H1 (cell line): ENCODE measurements around the gene DEGS2. TPM values are rescaled to one million over a fixed set of nuclear protein-coding genes. Genes with fewer than 3 reads are reported as not detected.

Experiments
- CBX5 ChIP-seq: fragments of 300-800, 300-1000 bp; sonication (generic); IDR thresholded peaks from 2 replicates; pipeline ENCODE4 v1.7.1; 2016; ENCODE audit warnings: antibody characterized with exemption, low read length, low read depth
- CREB1 ChIP-seq: IDR thresholded peaks from 2 replicates; pipeline ENCODE4 v1.6.1; 2012; ENCODE audit warnings: inconsistent platforms
- POLR2A ChIP-seq, 2 experiments: IDR thresholded peaks; 1 replicate in 1 of 2; 2 replicates in 1 of 2; pipeline ENCODE4 v1.6.1; 2011; ENCODE audit warnings: low read depth in 2 of 2, low read length in 2 of 2, mild to moderate bottlenecking in 2 of 2; ENCODE audit errors: control extremely low read depth in 1 of 2
- SIRT6 ChIP-seq: IDR thresholded peaks from one replicate; pipeline ENCODE4 v1.7.1; 2012; ENCODE audit warnings: low read length, inconsistent platforms
- SP4 ChIP-seq: IDR thresholded peaks from 2 replicates; pipeline ENCODE4 v1.6.1; 2012; ENCODE audit warnings: low read length, inconsistent platforms
- ZNF274 ChIP-seq: IDR thresholded peaks from 2 replicates; pipeline ENCODE4 v1.7.0; 2012; ENCODE audit warnings: low read length, borderline replicate concordance; ENCODE audit errors: extremely low read depth
- polyA plus RNA-seq, 7 experiments: library from polyadenylated mRNA; depleted of rRNA in 3 of 7; stranded (reverse) in 5 of 7; unstranded in 2 of 7; fragments of >200 nt in 5 of 7; fragments of 200-250 nt in 2 of 7; gene quantifications; 1 replicate in 5 of 7; 2 replicates in 1 of 7; 4 replicates in 1 of 7; pipeline versions ENCODE4 v1.2.1 to v1.2.3, GENCODE V29; 2011 to 2013; ENCODE audit warnings: missing spikeins in 2 of 7, mixed read lengths in 2 of 7
- total RNA-seq: library from RNA; stranded (reverse); fragmentation: NEBNext Ultra II Directional; extraction: Animal tissue kit (Norgen Biotek cat#: 25700); gene quantifications from 2 replicates; pipeline ENCODE4 v1.2.1, GENCODE V29; 2021
- TF ChIP-seq, protein P1 (sequence below): fragments of 300-600 bp; sonication (generic); IDR thresholded peaks from 2 replicates; pipeline ENCODE4 v1.7.1; 2012; ENCODE audit warnings: low read length, moderate library complexity, mild to moderate bottlenecking, inconsistent platforms; ENCODE audit not compliant: insufficient replicate concordance

The DEGS2 gene
- total and polyA plus RNA-seq, 2 of the 8 experiments (the other 6 are each of a cell fraction or from before 2014, with no cell fraction given): 0.61 to 0.82 TPM

DNA sequence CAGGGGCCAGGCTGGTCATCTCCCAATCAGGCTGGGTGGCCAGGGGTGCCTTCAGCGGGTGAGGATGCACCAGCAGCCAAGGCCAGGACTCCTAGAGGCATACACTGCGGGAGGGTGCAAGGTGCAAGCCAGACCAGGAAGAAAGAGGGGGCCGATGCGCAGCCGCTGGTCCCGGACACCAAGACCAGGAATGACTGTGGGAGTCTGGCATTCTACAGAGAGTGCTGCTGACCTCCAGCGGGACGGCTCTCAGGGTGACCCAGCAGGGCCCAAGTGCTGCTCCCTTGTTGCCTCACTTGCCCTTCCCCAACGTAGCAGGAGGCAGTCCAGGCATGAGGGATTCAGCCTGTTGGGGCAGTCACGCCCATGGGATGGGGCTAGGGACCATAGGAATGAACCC is 35.8 kb downstream of the DEGS2 start (continued):
- TF ChIP-seq, protein P1, sequence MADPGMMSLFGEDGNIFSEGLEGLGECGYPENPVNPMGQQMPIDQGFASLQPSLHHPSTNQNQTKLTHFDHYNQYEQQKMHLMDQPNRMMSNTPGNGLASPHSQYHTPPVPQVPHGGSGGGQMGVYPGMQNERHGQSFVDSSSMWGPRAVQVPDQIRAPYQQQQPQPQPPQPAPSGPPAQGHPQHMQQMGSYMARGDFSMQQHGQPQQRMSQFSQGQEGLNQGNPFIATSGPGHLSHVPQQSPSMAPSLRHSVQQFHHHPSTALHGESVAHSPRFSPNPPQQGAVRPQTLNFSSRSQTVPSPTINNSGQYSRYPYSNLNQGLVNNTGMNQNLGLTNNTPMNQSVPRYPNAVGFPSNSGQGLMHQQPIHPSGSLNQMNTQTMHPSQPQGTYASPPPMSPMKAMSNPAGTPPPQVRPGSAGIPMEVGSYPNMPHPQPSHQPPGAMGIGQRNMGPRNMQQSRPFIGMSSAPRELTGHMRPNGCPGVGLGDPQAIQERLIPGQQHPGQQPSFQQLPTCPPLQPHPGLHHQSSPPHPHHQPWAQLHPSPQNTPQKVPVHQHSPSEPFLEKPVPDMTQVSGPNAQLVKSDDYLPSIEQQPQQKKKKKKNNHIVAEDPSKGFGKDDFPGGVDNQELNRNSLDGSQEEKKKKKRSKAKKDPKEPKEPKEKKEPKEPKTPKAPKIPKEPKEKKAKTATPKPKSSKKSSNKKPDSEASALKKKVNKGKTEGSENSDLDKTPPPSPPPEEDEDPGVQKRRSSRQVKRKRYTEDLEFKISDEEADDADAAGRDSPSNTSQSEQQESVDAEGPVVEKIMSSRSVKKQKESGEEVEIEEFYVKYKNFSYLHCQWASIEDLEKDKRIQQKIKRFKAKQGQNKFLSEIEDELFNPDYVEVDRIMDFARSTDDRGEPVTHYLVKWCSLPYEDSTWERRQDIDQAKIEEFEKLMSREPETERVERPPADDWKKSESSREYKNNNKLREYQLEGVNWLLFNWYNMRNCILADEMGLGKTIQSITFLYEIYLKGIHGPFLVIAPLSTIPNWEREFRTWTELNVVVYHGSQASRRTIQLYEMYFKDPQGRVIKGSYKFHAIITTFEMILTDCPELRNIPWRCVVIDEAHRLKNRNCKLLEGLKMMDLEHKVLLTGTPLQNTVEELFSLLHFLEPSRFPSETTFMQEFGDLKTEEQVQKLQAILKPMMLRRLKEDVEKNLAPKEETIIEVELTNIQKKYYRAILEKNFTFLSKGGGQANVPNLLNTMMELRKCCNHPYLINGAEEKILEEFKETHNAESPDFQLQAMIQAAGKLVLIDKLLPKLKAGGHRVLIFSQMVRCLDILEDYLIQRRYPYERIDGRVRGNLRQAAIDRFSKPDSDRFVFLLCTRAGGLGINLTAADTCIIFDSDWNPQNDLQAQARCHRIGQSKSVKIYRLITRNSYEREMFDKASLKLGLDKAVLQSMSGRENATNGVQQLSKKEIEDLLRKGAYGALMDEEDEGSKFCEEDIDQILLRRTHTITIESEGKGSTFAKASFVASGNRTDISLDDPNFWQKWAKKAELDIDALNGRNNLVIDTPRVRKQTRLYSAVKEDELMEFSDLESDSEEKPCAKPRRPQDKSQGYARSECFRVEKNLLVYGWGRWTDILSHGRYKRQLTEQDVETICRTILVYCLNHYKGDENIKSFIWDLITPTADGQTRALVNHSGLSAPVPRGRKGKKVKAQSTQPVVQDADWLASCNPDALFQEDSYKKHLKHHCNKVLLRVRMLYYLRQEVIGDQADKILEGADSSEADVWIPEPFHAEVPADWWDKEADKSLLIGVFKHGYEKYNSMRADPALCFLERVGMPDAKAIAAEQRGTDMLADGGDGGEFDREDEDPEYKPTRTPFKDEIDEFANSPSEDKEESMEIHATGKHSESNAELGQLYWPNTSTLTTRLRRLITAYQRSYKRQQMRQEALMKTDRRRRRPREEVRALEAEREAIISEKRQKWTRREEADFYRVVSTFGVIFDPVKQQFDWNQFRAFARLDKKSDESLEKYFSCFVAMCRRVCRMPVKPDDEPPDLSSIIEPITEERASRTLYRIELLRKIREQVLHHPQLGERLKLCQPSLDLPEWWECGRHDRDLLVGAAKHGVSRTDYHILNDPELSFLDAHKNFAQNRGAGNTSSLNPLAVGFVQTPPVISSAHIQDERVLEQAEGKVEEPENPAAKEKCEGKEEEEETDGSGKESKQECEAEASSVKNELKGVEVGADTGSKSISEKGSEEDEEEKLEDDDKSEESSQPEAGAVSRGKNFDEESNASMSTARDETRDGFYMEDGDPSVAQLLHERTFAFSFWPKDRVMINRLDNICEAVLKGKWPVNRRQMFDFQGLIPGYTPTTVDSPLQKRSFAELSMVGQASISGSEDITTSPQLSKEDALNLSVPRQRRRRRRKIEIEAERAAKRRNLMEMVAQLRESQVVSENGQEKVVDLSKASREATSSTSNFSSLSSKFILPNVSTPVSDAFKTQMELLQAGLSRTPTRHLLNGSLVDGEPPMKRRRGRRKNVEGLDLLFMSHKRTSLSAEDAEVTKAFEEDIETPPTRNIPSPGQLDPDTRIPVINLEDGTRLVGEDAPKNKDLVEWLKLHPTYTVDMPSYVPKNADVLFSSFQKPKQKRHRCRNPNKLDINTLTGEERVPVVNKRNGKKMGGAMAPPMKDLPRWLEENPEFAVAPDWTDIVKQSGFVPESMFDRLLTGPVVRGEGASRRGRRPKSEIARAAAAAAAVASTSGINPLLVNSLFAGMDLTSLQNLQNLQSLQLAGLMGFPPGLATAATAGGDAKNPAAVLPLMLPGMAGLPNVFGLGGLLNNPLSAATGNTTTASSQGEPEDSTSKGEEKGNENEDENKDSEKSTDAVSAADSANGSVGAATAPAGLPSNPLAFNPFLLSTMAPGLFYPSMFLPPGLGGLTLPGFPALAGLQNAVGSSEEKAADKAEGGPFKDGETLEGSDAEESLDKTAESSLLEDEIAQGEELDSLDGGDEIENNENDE: no peak
- no peak for TF ChIP-seq CBX5
- no peak for TF ChIP-seq SP4
- no peak for TF ChIP-seq SIRT6
- TF ChIP-seq CREB1: no peak
- TF ChIP-seq ZNF274: no peak
- TF ChIP-seq POLR2A (IDR thresholded peaks at IDR 0.05; ENCODE audit: control extremely low read depth in 1 of 2, low read depth in 2 of 2, low read length in 2 of 2): no peak
